VCaP (cell line): ENCODE measurements around the gene EIF2S2.

Experiments
- H3K27ac ChIP-seq: fragments of 450-650 bp; 2 replicates; pipeline ENCODE4 v1.5.1; 2017
- CTCF ChIP-seq: fragments of 450-650 bp; conservative IDR thresholded peaks from 2 replicates; pipeline ENCODE4 v1.5.1; 2017; ENCODE audit warnings: mild to moderate bottlenecking, moderate library complexity

Gene EIF2S2

GRCh38 chr20:34090645-34091044 is 21.4 kb downstream of the EIF2S2 start:
- no peak for TF ChIP-seq CTCF
- H3K27ac ChIP-seq: peak overlapping the region; percentile 92

- no peak for TF ChIP-seq CTCF
- H3K27ac ChIP-seq: peak overlapping the region; percentile 92
Observed at GRCh38 chr20:34089655-34090345, 22.2 kb downstream of the EIF2S2 start.

GRCh38 chr20:34089175-34089479 is 22.9 kb downstream of the EIF2S2 start:
- no peak for TF ChIP-seq CTCF
- H3K27ac ChIP-seq: peak overlapping the region; percentile 92

- H3K27ac ChIP-seq: peak overlapping the region; percentile 92
- no peak for TF ChIP-seq CTCF
Observed at GRCh38 chr20:34088305-34089174, 23.5 kb downstream of the EIF2S2 start.

- peak overlapping the region; percentile 92 for H3K27ac ChIP-seq
- TF ChIP-seq CTCF: no peak
Observed at GRCh38 chr20:34085544-34086040, 26.5 kb downstream of the EIF2S2 start.

- no peak for TF ChIP-seq CTCF
- H3K27ac ChIP-seq: peak overlapping the region; percentile 50
Observed at GRCh38 chr20:34084227-34084923, 27.7 kb downstream of the EIF2S2 start.

- no peak for TF ChIP-seq CTCF
- peak overlapping the region; percentile 50 for H3K27ac ChIP-seq
Observed at GRCh38 chr20:34083781-34084180, 28.3 kb downstream of the EIF2S2 start.
